GM21786 (cell line): ENCODE measurements around the gene INPP5K.

Source experiments
- ATAC-seq: cut with Tn5 transposase; IDR thresholded peaks from one replicate; pipeline ENCODE4 v1.9.1; 2021; ENCODE audit not compliant: unreplicated experiment

Gene INPP5K

GRCh38 chr17:1486802-1487695, 29.4 kb downstream of the INPP5K start:
- ATAC-seq, result no peak

GRCh38 chr17:1485423-1486376, 30.7 kb downstream of the INPP5K start:
- no peak for ATAC-seq

GRCh38 chr17:1484676-1485422, 31.6 kb downstream of the INPP5K start:
- peak; percentile 39 for ATAC-seq

GRCh38 chr17:1484060-1484535, 32.3 kb downstream of the INPP5K start:
- no peak for ATAC-seq

- no peak for ATAC-seq
Observed at GRCh38 chr17:1482680-1483079, 33.7 kb downstream of the INPP5K start.

GRCh38 chr17:1481736-1482135, 34.7 kb downstream of the INPP5K start:
- ATAC-seq, result no peak

GRCh38 chr17:1480747-1481465, 35.5 kb downstream of the INPP5K start:
- ATAC-seq, result no peak

GRCh38 chr17:1478418-1478817, 38.0 kb downstream of the INPP5K start:
- no peak for ATAC-seq

GRCh38 chr17:1475321-1475854, 41.0 kb downstream of the INPP5K start:
- ATAC-seq, result no peak

- peak; percentile 62 for ATAC-seq
Observed at GRCh38 chr17:1474402-1475189, 41.8 kb downstream of the INPP5K start.

GRCh38 chr17:1473841-1474240, 42.6 kb downstream of the INPP5K start:
- ATAC-seq, result no peak

- ATAC-seq, result no peak
Observed at GRCh38 chr17:1473170-1473569, 43.2 kb downstream of the INPP5K start.

GRCh38 chr17:1471911-1472821, 44.2 kb downstream of the INPP5K start:
- no peak for ATAC-seq

- ATAC-seq, result no peak
Observed at GRCh38 chr17:1471490-1471889, 44.9 kb downstream of the INPP5K start.

- no peak for ATAC-seq
Observed at GRCh38 chr17:1470755-1471462, 45.5 kb downstream of the INPP5K start.

GRCh38 chr17:1470071-1470754, 46.2 kb downstream of the INPP5K start:
- ATAC-seq, result no peak
